B cell (primary cell): Measurements from ENCODE around the gene LARGE1. TPM values are rescaled to one million over a fixed set of nuclear protein-coding genes. Genes with fewer than 3 reads are reported as not detected.

Source experiments
- ATAC-seq: fragments of 200-7000 bp; cut with Tn5 transposase; one replicate; pipeline ENCODE4 v1.10.0; 2021; ENCODE audit warnings: low read depth, mild to moderate bottlenecking, moderate number of reproducible peaks, moderate library complexity
- CTCF ChIA-PET: fragments of 350-600 bp; sonication (Branson Sonifier 250); formaldehyde crosslinking; loops from one replicate; lab custom pipeline; 2021; ENCODE audit warnings: antibody characterized with exemption, inconsistent platforms; lab: Charles Lee
- POLR2A ChIA-PET: fragments of 350-600 bp; sonication (Branson Sonifier 250); formaldehyde crosslinking; loops from one replicate; lab custom pipeline; 2021; ENCODE audit warnings: antibody characterized with exemption; lab: Charles Lee
- DNase-seq: peaks from one replicate; pipeline ENCODE4 v3.0.0; 2013
- H2AFZ ChIP-seq: 2 replicates; pipeline ENCODE4 v1.6.1; 2012; ENCODE audit warnings: mild to moderate bottlenecking, low read depth, low read length; ENCODE audit not compliant: insufficient read depth, poor library complexity, severe bottlenecking
- H3K27ac ChIP-seq, 2 donors: 1 replicate in 1 of 2; 2 replicates in 1 of 2; pipeline ENCODE4 v1.5.1; 2012 to 2013; ENCODE audit warnings: low read length in 2 of 2, mild to moderate bottlenecking in 2 of 2, moderate library complexity in 1 of 2
- H3K27me3 ChIP-seq, 4 experiments: fragments of 200-600 bp in 1 of 4; sonication (generic) in 1 of 4; replicated peaks in 1 of 4; 1 replicate in 2 of 4; 2 replicates in 2 of 4; pipeline versions ENCODE4 v1.6.1 to v1.7.0; 2013 to 2016; ENCODE audit warnings: low read length in 3 of 4, mild to moderate bottlenecking in 2 of 4, mixed read lengths in 1 of 4, moderate library complexity in 1 of 4; ENCODE audit not compliant: insufficient read depth in 4 of 4, control insufficient read depth in 3 of 4; ENCODE audit errors: control extremely low read depth in 1 of 4
- H3K36me3 ChIP-seq, 2 experiments: replicated peaks in 1 of 2; 1 replicate in 1 of 2; 2 replicates in 1 of 2; pipeline versions ENCODE4 v1.6.1 to v1.7.1; 2013; ENCODE audit warnings: low read length in 1 of 2; ENCODE audit not compliant: insufficient read depth in 2 of 2, control insufficient read depth in 1 of 2; ENCODE audit errors: control extremely low read depth in 1 of 2, extremely low read depth in 1 of 2
- H3K4me1 ChIP-seq, 2 donors: fragments of 200-600 bp in 1 of 2; sonication (generic) in 1 of 2; 1 replicate in 1 of 2; 2 replicates in 1 of 2; pipeline versions ENCODE4 v1.5.1 to v1.6.1; 2013 to 2017; ENCODE audit warnings: low read length in 2 of 2; ENCODE audit not compliant: control insufficient read depth in 2 of 2, insufficient read depth in 2 of 2
- H3K4me2 ChIP-seq: replicated peaks from 2 replicates; pipeline ENCODE3; 2012; ENCODE audit warnings: mild to moderate bottlenecking, low read depth, low read length; ENCODE audit not compliant: poor library complexity, severe bottlenecking
- H3K4me3 ChIP-seq, 5 experiments: fragments of 200-600 bp in 1 of 5; sonication (generic) in 1 of 5; 1 replicate in 3 of 5; 2 replicates in 2 of 5; pipeline versions ENCODE4 v1.5.1 to v1.7.0; 2011 to 2016; ENCODE audit warnings: low read length in 4 of 5, mild to moderate bottlenecking in 4 of 5, low read depth in 2 of 5, control low read depth in 1 of 5, moderate library complexity in 1 of 5; ENCODE audit not compliant: insufficient read depth in 1 of 5; ENCODE audit errors: control extremely low read depth in 1 of 5, extremely low read depth in 1 of 5
- H3K79me2 ChIP-seq: fragments of 200-600 bp; sonication (generic); one replicate; pipeline ENCODE4 v1.6.0; 2016; ENCODE audit warnings: low read length; ENCODE audit not compliant: control insufficient read depth, insufficient read depth
- H3K9ac ChIP-seq: fragments of 200-600 bp; sonication (generic); 2 replicates; pipeline ENCODE4 v1.6.1; 2017; ENCODE audit warnings: mild to moderate bottlenecking, low read length, moderate library complexity
- H3K9me3 ChIP-seq, 3 donors: one replicate each; pipeline versions ENCODE4 v1.6.1 to v1.7.1; 2013; ENCODE audit warnings: low read length in 2 of 3; ENCODE audit not compliant: control insufficient read depth in 2 of 3, insufficient read depth in 1 of 3; ENCODE audit errors: control extremely low read depth in 1 of 3
- H4K20me1 ChIP-seq: 2 replicates; pipeline ENCODE4 v1.6.0; 2012; ENCODE audit warnings: mild to moderate bottlenecking, low read length; ENCODE audit not compliant: insufficient read depth, control insufficient read depth, poor library complexity, severe bottlenecking
- H3K27ac Mint-ChIP-seq: one replicate; pipeline ENCODE4 v1.8.0; 2021; ENCODE audit warnings: mixed read lengths
- H3K27me3 Mint-ChIP-seq: one replicate; pipeline ENCODE4 v1.8.0; 2021; ENCODE audit warnings: mixed read lengths
- H3K4me1 Mint-ChIP-seq: one replicate; pipeline ENCODE4 v1.8.0; 2021; ENCODE audit warnings: mixed read lengths
- H3K4me3 Mint-ChIP-seq: one replicate; pipeline ENCODE4 v1.8.0; 2021; ENCODE audit warnings: mixed read lengths
- H3K9me3 Mint-ChIP-seq: one replicate; pipeline ENCODE4 v1.8.0; 2022; ENCODE audit warnings: mixed read lengths; ENCODE audit not compliant: insufficient read depth
- EZH2 ChIP-seq: IDR thresholded peaks from 2 replicates; pipeline ENCODE4 v1.6.1; 2012; ENCODE audit warnings: borderline replicate concordance, low read depth, mild to moderate bottlenecking, moderate library complexity, low read length; ENCODE audit not compliant: insufficient read depth, poor library complexity, severe bottlenecking
- WGBS: methylation state at CpG from one replicate; pipeline ENCODE4 v1.1.5; 2013; ENCODE audit warnings: missing lambda C conversion rate; ENCODE audit not compliant: insufficient coverage; 5-methylcytosine and 5-hydroxymethylcytosine counted together
- intact Hi-C: fragments of 100-400 bp; cut with micrococcal nuclease; formaldehyde crosslinking; loops from one replicate; pipeline ENCODE4 v1.10.0; 2022
- polyA plus RNA-seq: library from polyadenylated mRNA; depleted of rRNA; stranded (reverse); fragments of >200 nt; gene quantifications from 2 replicates; pipeline ENCODE4 v1.2.3, GENCODE V29; 2012
- total RNA-seq, 2 donors: library from RNA; stranded (reverse); fragments of 120-200 nt in 1 of 2; gene quantifications; 1 replicate in 1 of 2; 2 replicates in 1 of 2; pipeline versions ENCODE4 v1.2.3 to v1.2.4, GENCODE V29; 2013 to 2022
- TF ChIP-seq, protein P1 (sequence below): fragments of 200-600 bp; IDR thresholded peaks from one replicate; pipeline ENCODE4 v1.8.0; 2022; ENCODE audit warnings: antibody characterized with exemption, mild to moderate bottlenecking

The LARGE1 gene
- total and polyA plus RNA-seq, 2 donors (not counting 1 experiment from before 2014, with no cell fraction given) = 20.7 to 82.0 TPM

DNA sequence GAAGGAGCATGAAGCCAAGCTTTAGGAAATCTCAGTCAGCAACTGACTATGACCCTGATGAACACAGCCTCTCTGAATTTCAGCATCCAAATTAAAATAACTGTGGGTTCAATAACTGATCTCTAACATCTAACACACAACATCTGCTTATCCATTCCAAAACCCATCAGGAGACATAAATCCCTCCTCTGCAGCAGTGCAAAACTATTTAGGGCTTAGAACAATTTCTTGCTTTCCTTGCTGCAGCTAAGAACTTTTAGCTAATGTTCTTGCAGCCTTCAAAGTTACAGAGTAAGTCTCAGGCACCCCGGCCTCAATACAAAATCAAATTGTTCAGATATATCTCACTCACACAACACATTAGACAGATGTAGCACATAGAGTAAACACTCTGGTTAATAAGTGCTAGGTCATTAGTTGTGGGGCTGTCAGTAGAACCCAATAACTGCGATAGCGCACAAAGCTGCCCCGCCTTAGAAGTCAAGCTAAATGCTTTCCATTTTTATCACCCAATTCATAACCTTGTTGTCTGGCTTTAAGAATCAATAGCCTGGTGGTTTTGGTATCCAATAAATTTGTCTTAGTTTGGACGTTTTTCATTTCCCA lies 139.6 kb downstream of the LARGE1 start:
- Histone ChIP-seq H3K79me2 (peaks cover 50% of the 10 kb centered on the region), H3K9ac (no peak overlapping the region), H2AFZ (no peak overlapping the region), H3K27ac (no peak overlapping the region), H4K20me1 (peaks cover 45% of the 10 kb centered on the region), H3K36me3 (no peaks in the 10 kb centered on the region), H3K4me1 (no peaks in the 10 kb centered on the region), H3K27me3 (no peaks in the 10 kb centered on the region), H3K9me3 (peaks cover 0 to 3% (median 0%) of the 10 kb centered on the region in 3 donors), H3K4me2 (no peak overlapping the region), H3K4me3 (no peak overlapping the region)
- intact Hi-C loops = no loop called here
- H3K4me3 Mint-ChIP-seq = no peak overlapping the region
- no peaks in the 10 kb centered on the region for H3K27me3 Mint-ChIP-seq
- TF ChIP-seq, protein P1, sequence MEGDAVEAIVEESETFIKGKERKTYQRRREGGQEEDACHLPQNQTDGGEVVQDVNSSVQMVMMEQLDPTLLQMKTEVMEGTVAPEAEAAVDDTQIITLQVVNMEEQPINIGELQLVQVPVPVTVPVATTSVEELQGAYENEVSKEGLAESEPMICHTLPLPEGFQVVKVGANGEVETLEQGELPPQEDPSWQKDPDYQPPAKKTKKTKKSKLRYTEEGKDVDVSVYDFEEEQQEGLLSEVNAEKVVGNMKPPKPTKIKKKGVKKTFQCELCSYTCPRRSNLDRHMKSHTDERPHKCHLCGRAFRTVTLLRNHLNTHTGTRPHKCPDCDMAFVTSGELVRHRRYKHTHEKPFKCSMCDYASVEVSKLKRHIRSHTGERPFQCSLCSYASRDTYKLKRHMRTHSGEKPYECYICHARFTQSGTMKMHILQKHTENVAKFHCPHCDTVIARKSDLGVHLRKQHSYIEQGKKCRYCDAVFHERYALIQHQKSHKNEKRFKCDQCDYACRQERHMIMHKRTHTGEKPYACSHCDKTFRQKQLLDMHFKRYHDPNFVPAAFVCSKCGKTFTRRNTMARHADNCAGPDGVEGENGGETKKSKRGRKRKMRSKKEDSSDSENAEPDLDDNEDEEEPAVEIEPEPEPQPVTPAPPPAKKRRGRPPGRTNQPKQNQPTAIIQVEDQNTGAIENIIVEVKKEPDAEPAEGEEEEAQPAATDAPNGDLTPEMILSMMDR = no peak
- no peak for TF ChIP-seq EZH2
- WGBS = 100% methylated on average over 1 of the region's 5 CpGs
- ATAC-seq (no peak), DNase-seq (no peak)
- no peaks in the 10 kb centered on the region for H3K9me3 Mint-ChIP-seq
- H3K27ac Mint-ChIP-seq = no peak overlapping the region
- CTCF ChIA-PET = no interaction called here
- peaks cover 35% of the 10 kb centered on the region for H3K4me1 Mint-ChIP-seq
- POLR2A ChIA-PET = no interaction called here

DNA sequence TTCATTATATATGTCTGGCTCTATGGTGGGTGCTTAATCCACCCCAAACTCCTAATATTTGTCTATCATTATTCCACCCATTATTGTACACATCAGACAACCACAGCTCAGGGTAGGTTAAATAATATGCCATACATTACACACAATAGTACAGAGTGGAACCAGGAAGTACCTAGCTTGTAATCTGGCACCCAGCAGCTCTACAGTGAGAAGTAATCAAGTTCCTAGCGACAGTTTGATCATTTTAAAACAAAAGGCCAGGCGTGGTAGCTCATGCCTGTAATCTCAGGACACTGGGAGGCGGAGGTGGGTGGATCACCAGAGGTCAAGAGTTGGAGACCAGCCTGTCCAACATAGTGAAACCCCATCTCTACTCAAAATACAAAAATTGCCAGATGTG lies 141.0 kb downstream of the LARGE1 start:
- no peak overlapping the region for H3K4me2 ChIP-seq
- Mint-ChIP-seq H3K9me3 (no peaks in the 10 kb centered on the region), H3K4me1 (peaks cover 31% of the 10 kb centered on the region), H3K27me3 (no peaks in the 10 kb centered on the region), H3K4me3 (no peak overlapping the region), H3K27ac (no peak overlapping the region)
- H3K4me3 ChIP-seq = no peak overlapping the region
- H3K36me3 ChIP-seq = no peaks in the 10 kb centered on the region
- no peak overlapping the region for H3K27ac ChIP-seq
- H2AFZ ChIP-seq = no peak overlapping the region
- DNase-seq (no peak), ATAC-seq (no peak)
- 100% methylated on average over 1 of the region's 3 CpGs for WGBS
- H3K4me1 ChIP-seq = no peaks in the 10 kb centered on the region
- H3K27me3 ChIP-seq = no peaks in the 10 kb centered on the region
- ChIA-PET POLR2A (no interaction called here), CTCF (no interaction called here)
- peaks cover 0 to 3% (median 0%) of the 10 kb centered on the region in 3 donors for H3K9me3 ChIP-seq
- peaks cover 52% of the 10 kb centered on the region for H3K79me2 ChIP-seq
- intact Hi-C loops = no loop called here
- peaks cover 54% of the 10 kb centered on the region for H4K20me1 ChIP-seq
- TF ChIP-seq EZH2 = no peak
- TF ChIP-seq, protein P1 = no peak
- H3K9ac ChIP-seq = no peak overlapping the region
